ENCODE measurements around the gene ZNF320.
"Not testable (repeated sequence)": the region's sequence is repeated elsewhere in the genome, so short reads cannot be mapped to it uniquely, and the experiment has no call there.

The ZNF320 gene

GRCh38 chr19:52889931-52890330 is 7.5 kb downstream of the ZNF320 start:
- H3K27ac ChIP-seq (ENCODE audit: extremely low read depth, low read depth, low read length): no peak overlapping the region
- ChIA-PET POLR2A (no interaction called here), CTCF (no interaction called here)
- H3K36me3 ChIP-seq (ENCODE audit: control insufficient read depth in 2 of 2, insufficient read depth in 1 of 2, low read length in 2 of 2): no peaks in the 10 kb centered on the region
- TF ChIP-seq, protein P1, sequence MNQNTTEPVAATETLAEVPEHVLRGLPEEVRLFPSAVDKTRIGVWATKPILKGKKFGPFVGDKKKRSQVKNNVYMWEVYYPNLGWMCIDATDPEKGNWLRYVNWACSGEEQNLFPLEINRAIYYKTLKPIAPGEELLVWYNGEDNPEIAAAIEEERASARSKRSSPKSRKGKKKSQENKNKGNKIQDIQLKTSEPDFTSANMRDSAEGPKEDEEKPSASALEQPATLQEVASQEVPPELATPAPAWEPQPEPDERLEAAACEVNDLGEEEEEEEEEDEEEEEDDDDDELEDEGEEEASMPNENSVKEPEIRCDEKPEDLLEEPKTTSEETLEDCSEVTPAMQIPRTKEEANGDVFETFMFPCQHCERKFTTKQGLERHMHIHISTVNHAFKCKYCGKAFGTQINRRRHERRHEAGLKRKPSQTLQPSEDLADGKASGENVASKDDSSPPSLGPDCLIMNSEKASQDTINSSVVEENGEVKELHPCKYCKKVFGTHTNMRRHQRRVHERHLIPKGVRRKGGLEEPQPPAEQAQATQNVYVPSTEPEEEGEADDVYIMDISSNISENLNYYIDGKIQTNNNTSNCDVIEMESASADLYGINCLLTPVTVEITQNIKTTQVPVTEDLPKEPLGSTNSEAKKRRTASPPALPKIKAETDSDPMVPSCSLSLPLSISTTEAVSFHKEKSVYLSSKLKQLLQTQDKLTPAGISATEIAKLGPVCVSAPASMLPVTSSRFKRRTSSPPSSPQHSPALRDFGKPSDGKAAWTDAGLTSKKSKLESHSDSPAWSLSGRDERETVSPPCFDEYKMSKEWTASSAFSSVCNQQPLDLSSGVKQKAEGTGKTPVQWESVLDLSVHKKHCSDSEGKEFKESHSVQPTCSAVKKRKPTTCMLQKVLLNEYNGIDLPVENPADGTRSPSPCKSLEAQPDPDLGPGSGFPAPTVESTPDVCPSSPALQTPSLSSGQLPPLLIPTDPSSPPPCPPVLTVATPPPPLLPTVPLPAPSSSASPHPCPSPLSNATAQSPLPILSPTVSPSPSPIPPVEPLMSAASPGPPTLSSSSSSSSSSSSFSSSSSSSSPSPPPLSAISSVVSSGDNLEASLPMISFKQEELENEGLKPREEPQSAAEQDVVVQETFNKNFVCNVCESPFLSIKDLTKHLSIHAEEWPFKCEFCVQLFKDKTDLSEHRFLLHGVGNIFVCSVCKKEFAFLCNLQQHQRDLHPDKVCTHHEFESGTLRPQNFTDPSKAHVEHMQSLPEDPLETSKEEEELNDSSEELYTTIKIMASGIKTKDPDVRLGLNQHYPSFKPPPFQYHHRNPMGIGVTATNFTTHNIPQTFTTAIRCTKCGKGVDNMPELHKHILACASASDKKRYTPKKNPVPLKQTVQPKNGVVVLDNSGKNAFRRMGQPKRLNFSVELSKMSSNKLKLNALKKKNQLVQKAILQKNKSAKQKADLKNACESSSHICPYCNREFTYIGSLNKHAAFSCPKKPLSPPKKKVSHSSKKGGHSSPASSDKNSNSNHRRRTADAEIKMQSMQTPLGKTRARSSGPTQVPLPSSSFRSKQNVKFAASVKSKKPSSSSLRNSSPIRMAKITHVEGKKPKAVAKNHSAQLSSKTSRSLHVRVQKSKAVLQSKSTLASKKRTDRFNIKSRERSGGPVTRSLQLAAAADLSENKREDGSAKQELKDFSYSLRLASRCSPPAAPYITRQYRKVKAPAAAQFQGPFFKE (tag by site-specific recombination; IDR thresholded peaks at IDR 0.05; ENCODE audit: borderline replicate concordance): no peak
- TF ChIP-seq ZNF664 (tag by site-specific recombination; IDR thresholded peaks at IDR 0.05) (no peak), ZNF560 (tag by site-specific recombination; IDR thresholded peaks at IDR 0.05; ENCODE audit: borderline replicate concordance) (no peak), ZNF214 (tag by site-specific recombination; IDR thresholded peaks at IDR 0.05; ENCODE audit: borderline replicate concordance) (no peak), PRDM1 (tag by site-specific recombination; IDR thresholded peaks at IDR 0.05) (no peak), ZNF600 (tag by site-specific recombination; IDR thresholded peaks at IDR 0.05) (no peak), ZIC2 (tag by site-specific recombination; IDR thresholded peaks at IDR 0.05) (no peak), ZNF521 (tag by site-specific recombination; IDR thresholded peaks at IDR 0.05) (no peak), SCRT1 (tag by site-specific recombination; IDR thresholded peaks at IDR 0.05; ENCODE audit: borderline replicate concordance) (no peak), ZBTB21 (tag by site-specific recombination; IDR thresholded peaks at IDR 0.05) (no peak)
- TF ChIP-seq, protein P2, sequence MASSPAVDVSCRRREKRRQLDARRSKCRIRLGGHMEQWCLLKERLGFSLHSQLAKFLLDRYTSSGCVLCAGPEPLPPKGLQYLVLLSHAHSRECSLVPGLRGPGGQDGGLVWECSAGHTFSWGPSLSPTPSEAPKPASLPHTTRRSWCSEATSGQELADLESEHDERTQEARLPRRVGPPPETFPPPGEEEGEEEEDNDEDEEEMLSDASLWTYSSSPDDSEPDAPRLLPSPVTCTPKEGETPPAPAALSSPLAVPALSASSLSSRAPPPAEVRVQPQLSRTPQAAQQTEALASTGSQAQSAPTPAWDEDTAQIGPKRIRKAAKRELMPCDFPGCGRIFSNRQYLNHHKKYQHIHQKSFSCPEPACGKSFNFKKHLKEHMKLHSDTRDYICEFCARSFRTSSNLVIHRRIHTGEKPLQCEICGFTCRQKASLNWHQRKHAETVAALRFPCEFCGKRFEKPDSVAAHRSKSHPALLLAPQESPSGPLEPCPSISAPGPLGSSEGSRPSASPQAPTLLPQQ (tag by site-specific recombination; IDR thresholded peaks at IDR 0.05): no peak
- TF ChIP-seq, protein P3, sequence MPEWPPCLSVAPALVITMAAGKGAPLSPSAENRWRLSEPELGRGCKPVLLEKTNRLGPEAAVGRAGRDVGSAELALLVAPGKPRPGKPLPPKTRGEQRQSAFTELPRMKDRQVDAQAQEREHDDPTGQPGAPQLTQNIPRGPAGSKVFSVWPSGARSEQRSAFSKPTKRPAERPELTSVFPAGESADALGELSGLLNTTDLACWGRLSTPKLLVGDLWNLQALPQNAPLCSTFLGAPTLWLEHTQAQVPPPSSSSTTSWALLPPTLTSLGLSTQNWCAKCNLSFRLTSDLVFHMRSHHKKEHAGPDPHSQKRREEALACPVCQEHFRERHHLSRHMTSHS (tag by site-specific recombination; IDR thresholded peaks at IDR 0.05): no peak
- no peak overlapping the region for H3K4me3 ChIP-seq (ENCODE audit: low read depth, low read length)
- no peaks in the 10 kb centered on the region for H3K9me3 ChIP-seq (ENCODE audit: control insufficient read depth, insufficient read depth, low read depth, low read length)
- H3K4me1 ChIP-seq (ENCODE audit: control insufficient read depth, insufficient read depth, low read length): no peaks in the 10 kb centered on the region

- H3K9me3 ChIP-seq (ENCODE audit: control insufficient read depth, insufficient read depth, low read depth, low read length): no peaks in the 10 kb centered on the region
- H3K4me3 ChIP-seq (ENCODE audit: low read depth, low read length): no peak overlapping the region
- no peaks in the 10 kb centered on the region for H3K4me1 ChIP-seq (ENCODE audit: control insufficient read depth, insufficient read depth, low read length)
- no peak overlapping the region for H3K27ac ChIP-seq (ENCODE audit: extremely low read depth, low read depth, low read length)
- POLR2A ChIA-PET: no interaction called here
- H3K36me3 ChIP-seq (ENCODE audit: control insufficient read depth in 2 of 2, insufficient read depth in 1 of 2, low read length in 2 of 2): no peaks in the 10 kb centered on the region
- no peak for TF ChIP-seq KLF7 (tag by site-specific recombination; IDR thresholded peaks at IDR 0.05; ENCODE audit: borderline replicate concordance)
- TF ChIP-seq ZNF558 (tag by site-specific recombination; IDR thresholded peaks at IDR 0.05): no peak
- CTCF ChIA-PET: no interaction called here
These were observed 8.4 kb downstream of the ZNF320 start for GRCh38 chr19:52889076-52889475.

DNA sequence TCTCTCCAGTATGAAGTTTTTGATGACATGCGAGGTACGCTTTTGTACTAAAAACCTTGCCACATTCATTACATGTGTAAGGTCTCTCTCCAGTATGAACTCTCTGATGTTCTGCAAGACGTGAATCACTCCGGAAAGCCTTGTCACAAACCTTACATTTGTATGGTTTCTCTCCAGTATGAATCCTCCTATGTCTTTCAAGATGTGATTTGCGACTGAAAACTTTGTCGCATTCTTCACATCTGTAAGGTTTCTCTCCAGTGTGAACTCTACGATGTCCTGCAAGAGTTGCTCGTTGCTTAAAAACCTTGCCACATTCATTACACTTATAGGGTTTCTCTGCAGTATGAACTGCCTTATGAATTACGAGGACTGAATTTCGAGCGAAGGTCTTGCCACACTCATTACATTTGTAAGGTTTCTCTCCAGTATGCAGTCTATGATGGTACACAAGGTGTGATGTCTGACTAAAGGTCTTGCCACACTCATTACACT is 16.5 kb downstream of the ZNF320 start:
- TF ChIP-seq SETDB1 (IDR thresholded peaks at IDR 0.05; ENCODE audit: insufficient read length, low read length) (peak; percentile 53), ZNF837 (tag by site-specific recombination; IDR thresholded peaks at IDR 0.05) (no peak)
- ChIA-PET CTCF (no interaction called here), POLR2A (no interaction called here)
- Histone ChIP-seq H3K4me1 (ENCODE audit: control insufficient read depth, insufficient read depth, low read length) (no peaks in the 10 kb centered on the region), H3K27ac (ENCODE audit: extremely low read depth, low read depth, low read length) (no peak overlapping the region), H3K9me3 (ENCODE audit: control insufficient read depth, insufficient read depth, low read depth, low read length) (peaks cover 5% of the 10 kb centered on the region), H3K36me3 (ENCODE audit: control insufficient read depth in 2 of 2, insufficient read depth in 1 of 2, low read length in 2 of 2) (no peaks in the 10 kb centered on the region), H3K4me3 (ENCODE audit: low read depth, low read length) (no peak overlapping the region)

DNA sequence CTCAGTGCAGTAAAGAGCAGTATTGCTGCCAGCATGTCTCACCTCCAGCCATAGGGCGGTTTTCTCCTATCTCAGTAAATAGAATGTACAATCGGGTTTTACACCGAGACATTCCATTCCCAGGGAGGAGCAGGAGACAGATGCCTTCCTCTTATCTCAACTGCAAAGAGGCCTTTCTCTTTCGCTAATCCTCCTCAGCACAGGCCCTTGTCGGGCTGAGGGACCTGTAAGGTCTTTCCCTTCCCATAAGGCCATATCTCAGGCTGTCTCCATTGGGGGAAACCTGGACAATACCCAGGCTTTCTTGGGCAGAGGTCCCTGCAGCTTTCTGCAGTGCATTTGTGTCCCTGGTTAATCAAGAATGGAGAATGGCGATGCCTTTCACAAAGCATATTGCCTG is 24.4 kb downstream of the ZNF320 start:
- H3K4me1 ChIP-seq (ENCODE audit: control insufficient read depth, insufficient read depth, low read length); POLR2A ChIA-PET; H3K36me3 ChIP-seq (ENCODE audit: control insufficient read depth in 2 of 2, insufficient read depth in 1 of 2, low read length in 2 of 2); CTCF ChIA-PET; H3K27ac ChIP-seq (ENCODE audit: extremely low read depth, low read depth, low read length); H3K4me3 ChIP-seq (ENCODE audit: low read depth, low read length); H3K9me3 ChIP-seq (ENCODE audit: control insufficient read depth, insufficient read depth, low read depth, low read length): not testable (repeated sequence)
